Fibroblast of lung (primary cell): Measurements from ENCODE around the gene FBLN7. TPM values are rescaled to one million over a fixed set of nuclear protein-coding genes. Genes with fewer than 3 reads are reported as not detected.

Source experiments
- DNase-seq, 2 donors: peaks; one replicate each; pipeline versions ENCODE4 v3.0.0 to v3.0.0-alpha.2; 2010; ENCODE audit warnings: low read depth in 2 of 2
- H2AFZ ChIP-seq: 2 replicates; pipeline ENCODE4 v1.5.1; 2012; ENCODE audit warnings: low read length, control low read depth, inconsistent platforms
- H3K27ac ChIP-seq: 2 replicates; pipeline ENCODE4 v1.5.1; 2011; ENCODE audit warnings: low read length, control low read depth; ENCODE audit not compliant: insufficient read depth
- H3K27me3 ChIP-seq: 2 replicates; pipeline ENCODE4 v1.5.1; 2011; ENCODE audit warnings: mild to moderate bottlenecking, low read length; ENCODE audit not compliant: control insufficient read depth, insufficient read depth
- H3K36me3 ChIP-seq: 2 replicates; pipeline ENCODE4 v1.5.1; 2011; ENCODE audit warnings: low read length; ENCODE audit not compliant: control insufficient read depth, insufficient read depth
- H3K4me1 ChIP-seq: 2 replicates; pipeline ENCODE4 v1.5.1; 2011; ENCODE audit warnings: low read length; ENCODE audit not compliant: control insufficient read depth, insufficient read depth; ENCODE audit errors: extremely low read depth
- H3K4me2 ChIP-seq: 2 replicates; pipeline ENCODE4 v1.5.1; 2011; ENCODE audit warnings: low read length, control low read depth; ENCODE audit not compliant: insufficient read depth; ENCODE audit errors: extremely low read depth
- H3K4me3 ChIP-seq, 4 experiments: fragments of 200-600 bp in 1 of 4; sonication (generic) in 1 of 4; replicated peaks in 1 of 4; 2 replicates each; pipeline ENCODE4 v1.5.1; 2011 to 2016; ENCODE audit warnings: low read length in 4 of 4, low read depth in 3 of 4, mild to moderate bottlenecking in 3 of 4, control low read depth in 2 of 4, inconsistent platforms in 1 of 4, mixed read lengths in 1 of 4; ENCODE audit not compliant: insufficient read depth in 1 of 4; ENCODE audit errors: control extremely low read depth in 1 of 4
- H3K79me2 ChIP-seq: 2 replicates; pipeline ENCODE4 v1.5.1; 2012; ENCODE audit warnings: mild to moderate bottlenecking, low read length, inconsistent platforms; ENCODE audit not compliant: control insufficient read depth, insufficient read depth
- H3K9ac ChIP-seq: 2 replicates; pipeline ENCODE4 v1.5.1; 2011; ENCODE audit warnings: mild to moderate bottlenecking, low read length, control low read depth; ENCODE audit not compliant: insufficient read depth
- H3K9me3 ChIP-seq: 2 replicates; pipeline ENCODE4 v1.5.1; 2012; ENCODE audit warnings: low read depth, low read length; ENCODE audit not compliant: control insufficient read depth, insufficient read depth
- H4K20me1 ChIP-seq: 2 replicates; pipeline ENCODE4 v1.5.1; 2011; ENCODE audit warnings: low read length; ENCODE audit not compliant: control insufficient read depth, insufficient read depth; ENCODE audit errors: extremely low read depth
- CTCF ChIP-seq, 2 donors: IDR thresholded peaks in 1 of 2; conservative IDR thresholded peaks in 1 of 2; 1 replicate in 1 of 2; 2 replicates in 1 of 2; pipeline ENCODE4 v1.5.1; 2011 to 2012; ENCODE audit warnings: low read length in 2 of 2, control low read depth in 1 of 2, inconsistent platforms in 1 of 2, low read depth in 1 of 2, mild to moderate bottlenecking in 1 of 2
- EZH2 ChIP-seq: IDR thresholded peaks from 2 replicates; pipeline ENCODE4 v1.5.1; 2012; ENCODE audit warnings: low read length, control low read depth, mild to moderate bottlenecking; ENCODE audit errors: missing control alignments
- polyA minus RNA-seq: library from RNA; depleted of rRNA, polyadenylated mRNA; stranded (reverse); fragments of >200 nt; gene quantifications from 2 replicates; pipeline ENCODE4 v1.2.3, GENCODE V29; 2011; ENCODE audit warnings: low replicate concordance
- polyA plus RNA-seq, 2 donors: library from polyadenylated mRNA; depleted of rRNA in 1 of 2; stranded (reverse) in 1 of 2; unstranded in 1 of 2; fragments of >200 nt; gene quantifications; 2 replicates each; pipeline ENCODE4 v1.2.1, GENCODE V29; 2011 to 2012; ENCODE audit warnings: missing spikeins in 1 of 2
- total RNA-seq: library from RNA; depleted of rRNA; stranded (reverse); fragments of >200 nt; gene quantifications from 2 replicates; pipeline ENCODE4 v1.2.1, GENCODE V29; 2014

Gene FBLN7
- 0.51 and 0.99 TPM in 2 replicates for total RNA-seq
- polyA plus RNA-seq = 4.6 and 5.1 TPM in 2 replicates
- 5.2 and 6.4 TPM in 2 replicates for polyA plus RNA-seq (2012)
- polyA minus RNA-seq = 5.2 and 9.2 TPM in 2 replicates

DNA sequence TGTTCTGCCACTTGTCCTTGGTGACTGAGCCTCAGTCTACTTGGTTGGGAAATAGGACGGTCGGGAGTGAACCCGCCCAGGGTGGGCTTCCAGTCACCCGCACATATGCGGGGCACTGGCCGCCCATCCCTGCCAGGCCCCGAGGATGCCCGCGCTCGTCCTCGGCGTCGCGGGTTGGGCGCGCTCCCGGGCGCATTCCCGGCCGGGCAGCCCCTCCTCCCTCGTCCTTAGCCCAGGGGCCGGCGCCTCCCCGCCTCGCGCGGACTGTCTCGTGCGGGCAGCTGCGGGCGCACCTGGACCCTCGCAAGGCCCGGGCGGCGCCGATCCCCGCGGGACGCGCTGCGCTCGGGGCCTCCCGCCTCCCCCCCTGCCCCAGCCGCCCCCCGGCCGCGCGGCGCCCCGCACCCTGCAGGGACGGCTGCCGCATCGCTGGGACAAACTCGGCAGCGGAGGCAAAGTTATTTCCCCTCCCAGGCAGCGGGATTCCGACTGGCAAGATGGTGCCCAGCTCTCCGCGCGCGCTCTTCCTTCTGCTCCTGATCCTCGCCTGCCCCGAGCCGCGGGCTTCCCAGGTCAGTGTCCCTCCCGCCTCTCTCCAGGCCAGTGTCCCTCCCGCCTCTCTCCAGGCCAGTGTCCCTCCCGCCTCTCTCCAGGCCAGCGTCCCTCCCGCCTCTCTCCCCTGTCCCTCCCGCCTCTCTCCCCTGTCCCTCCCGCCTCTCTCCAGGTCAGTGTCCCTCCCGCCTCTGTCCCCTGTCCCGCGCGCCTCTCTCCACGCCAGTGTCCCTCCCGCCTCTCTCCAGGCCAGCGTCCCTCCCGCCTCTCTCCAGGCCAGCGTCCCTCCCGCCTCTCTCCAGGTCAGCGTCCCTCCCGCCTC is at the start of gene FBLN7:
Gene FBLN7 (plus strand): TSS at position 227 of the 874 bp plus-strand sequence. CDS start 271 bp downstream, at position 498.
- Histone ChIP-seq H2AFZ (peak within 1 kb of the TSS; percentile 78), H3K79me2 (no peaks in the 10 kb centered on the region), H3K9me3 (no peaks in the 10 kb centered on the region), H4K20me1 (no peaks in the 10 kb centered on the region), H3K27ac (no peak within 1 kb of the TSS), H3K27me3 (no peaks in the 10 kb centered on the region), H3K36me3 (no peaks in the 10 kb centered on the region), H3K4me2 (peak within 1 kb of the TSS; percentile 96), H3K9ac (peak within 1 kb of the TSS; percentile 52), H3K4me3 (peak within 1 kb of the TSS; percentile 51 to 65 (median 58)), H3K4me1 (no peaks in the 10 kb centered on the region)
- TF ChIP-seq EZH2 (no peak), CTCF (conservative IDR thresholded peaks at IDR 0.05 in 1 of 2, IDR thresholded peaks at IDR 0.05 in 1 of 2; ENCODE audit: low read depth in 1 of 2, low read length in 2 of 2) (no peak)
- peak in 1 of 2 donors; percentile 11 for DNase-seq

GRCh38 chr2:112089375-112089774 is 48.8 kb upstream of the FBLN7 start:
- Histone ChIP-seq H3K4me3 (no peak overlapping the region), H3K36me3 (peaks cover 13% of the 10 kb centered on the region)

More at GRCh38 chr2:112089375-112089774, 48.8 kb upstream of the FBLN7 start:
- Histone ChIP-seq H3K9me3 (no peaks in the 10 kb centered on the region), H3K79me2 (no peaks in the 10 kb centered on the region), H3K4me2 (no peak overlapping the region), H3K4me1 (peaks cover 7% of the 10 kb centered on the region), H4K20me1 (no peaks in the 10 kb centered on the region), H2AFZ (no peak overlapping the region), H3K27me3 (no peaks in the 10 kb centered on the region), H3K27ac (no peak overlapping the region), H3K9ac (no peak overlapping the region)
- TF ChIP-seq EZH2 (no peak), CTCF (conservative IDR thresholded peaks at IDR 0.05 in 1 of 2, IDR thresholded peaks at IDR 0.05 in 1 of 2; ENCODE audit: low read depth in 1 of 2, low read length in 2 of 2) (no peak)
- no peak for DNase-seq
